Testis (tissue), 2 donors: ENCODE measurements around the gene ZGLP1.

ENCODE experiments used
- POLR2A ChIP-seq: fragments of 450-650 bp; IDR thresholded peaks from one replicate; pipeline ENCODE4 v1.6.1; 2017; ENCODE audit warnings: antibody characterized with exemption, mild to moderate bottlenecking, moderate library complexity
- TF ChIP-seq, protein P1 (sequence below), 3 experiments: fragments of 450-650 bp in 2 of 3; fragments of 200-600 bp in 1 of 3; sonication (generic) in 1 of 3; IDR thresholded peaks; one replicate each; pipeline ENCODE4 v1.5.1; 2016 to 2019; ENCODE audit warnings: antibody characterized with exemption in 3 of 3, mild to moderate bottlenecking in 2 of 3, moderate library complexity in 1 of 3

DNA sequence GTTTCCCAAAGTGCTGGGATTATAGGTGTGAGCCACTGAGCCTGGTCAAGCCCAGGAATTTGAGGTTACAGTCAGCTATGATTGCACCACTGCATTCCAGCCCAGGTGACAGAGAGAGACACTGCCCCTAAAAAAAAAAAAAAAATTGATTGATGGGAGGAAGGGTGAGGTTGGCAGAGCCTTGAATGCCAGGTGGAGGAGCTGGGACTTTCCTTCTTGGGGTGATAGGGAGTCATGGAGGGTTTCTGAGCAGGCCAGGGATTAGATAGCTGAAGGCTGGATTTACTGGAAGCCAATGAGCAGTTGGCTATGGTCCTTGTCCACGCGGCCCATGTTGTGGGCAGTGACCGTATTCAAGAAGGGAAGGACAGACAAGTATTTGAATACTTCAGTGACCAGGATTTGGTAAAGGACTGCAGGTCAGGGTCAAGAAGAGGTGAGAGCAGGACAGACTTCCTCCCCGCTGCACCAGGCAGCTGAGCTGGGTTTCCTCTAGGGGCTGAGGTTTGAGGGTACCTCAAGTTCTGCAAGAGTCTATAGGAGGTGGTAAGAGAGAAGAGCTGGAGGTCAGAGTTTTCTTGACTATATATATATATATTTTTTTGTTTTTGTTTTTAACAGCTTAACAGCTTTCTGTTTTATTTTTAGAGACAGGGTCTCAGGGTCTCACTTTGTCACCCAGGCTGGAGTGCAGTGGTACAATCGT, 29.7 kb downstream of the ZGLP1 start:
- TF ChIP-seq, protein P1, sequence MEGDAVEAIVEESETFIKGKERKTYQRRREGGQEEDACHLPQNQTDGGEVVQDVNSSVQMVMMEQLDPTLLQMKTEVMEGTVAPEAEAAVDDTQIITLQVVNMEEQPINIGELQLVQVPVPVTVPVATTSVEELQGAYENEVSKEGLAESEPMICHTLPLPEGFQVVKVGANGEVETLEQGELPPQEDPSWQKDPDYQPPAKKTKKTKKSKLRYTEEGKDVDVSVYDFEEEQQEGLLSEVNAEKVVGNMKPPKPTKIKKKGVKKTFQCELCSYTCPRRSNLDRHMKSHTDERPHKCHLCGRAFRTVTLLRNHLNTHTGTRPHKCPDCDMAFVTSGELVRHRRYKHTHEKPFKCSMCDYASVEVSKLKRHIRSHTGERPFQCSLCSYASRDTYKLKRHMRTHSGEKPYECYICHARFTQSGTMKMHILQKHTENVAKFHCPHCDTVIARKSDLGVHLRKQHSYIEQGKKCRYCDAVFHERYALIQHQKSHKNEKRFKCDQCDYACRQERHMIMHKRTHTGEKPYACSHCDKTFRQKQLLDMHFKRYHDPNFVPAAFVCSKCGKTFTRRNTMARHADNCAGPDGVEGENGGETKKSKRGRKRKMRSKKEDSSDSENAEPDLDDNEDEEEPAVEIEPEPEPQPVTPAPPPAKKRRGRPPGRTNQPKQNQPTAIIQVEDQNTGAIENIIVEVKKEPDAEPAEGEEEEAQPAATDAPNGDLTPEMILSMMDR (IDR thresholded peaks at IDR 0.05): no peak
- no peak for TF ChIP-seq POLR2A
